ENCODE results near the gene USP21. TPM values are rescaled to one million over a fixed set of nuclear protein-coding genes. Genes with fewer than 3 reads are reported as not detected.

Gene USP21
- polyA plus RNA-seq, 3 donors, result 11.0 to 42.8 (median 11.3) TPM

DNA sequence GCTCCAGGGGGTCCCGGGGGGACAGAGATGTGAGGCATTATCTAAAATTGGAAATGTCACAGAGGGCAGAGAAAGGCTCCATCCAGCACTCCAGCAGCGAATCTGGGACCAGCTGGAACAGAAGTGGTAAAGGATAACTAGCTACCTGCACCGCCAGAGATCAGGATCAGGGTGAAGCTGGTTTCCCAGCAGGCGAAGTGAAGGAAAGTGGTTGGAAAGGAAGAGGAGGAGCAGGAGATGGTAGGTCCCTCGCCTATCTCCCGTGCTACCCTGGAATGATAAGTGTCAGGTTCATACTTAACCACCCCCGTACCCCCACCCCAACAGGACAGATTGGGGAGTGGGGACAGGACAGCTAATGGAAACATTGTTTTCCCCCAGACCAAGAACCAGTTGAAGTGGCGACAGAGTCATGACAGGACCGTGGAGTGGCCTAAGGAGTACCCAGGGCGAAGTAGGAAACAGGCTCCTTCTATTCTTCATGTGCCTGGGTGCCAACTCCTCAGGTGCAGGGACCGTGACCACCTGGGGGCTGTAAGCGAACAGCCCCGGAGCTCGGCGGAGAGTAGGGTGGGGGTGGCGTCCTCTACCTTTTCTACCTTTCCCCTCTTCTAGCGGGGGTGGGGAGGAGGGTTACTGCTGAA, 17.3 kb downstream of the USP21 start:
- H3K27ac Mint-ChIP-seq, result peak overlapping the region; percentile 95 to 100 (median 99)
- no peaks in the 10 kb centered on the region for H3K27me3 Mint-ChIP-seq (ENCODE audit: low read depth in 3 of 3)
- WGBS (ENCODE audit: insufficient coverage), result 52% methylated on average over 6 of the region's 17 CpGs
- no peak for DNase-seq
- intact Hi-C loops (cut with micrococcal nuclease), result no loop called here
- peak overlapping the region; percentile 66 to 95 (median 78) for H3K4me3 ChIP-seq (replicated peaks in 1 of 3; ENCODE audit: low read depth in 2 of 3, low read length in 3 of 3)
- H3K27me3 ChIP-seq (ENCODE audit: control insufficient read depth in 2 of 2, insufficient read depth in 2 of 2, low read length in 2 of 2), result no peaks in the 10 kb centered on the region
- H3K79me2 ChIP-seq (ENCODE audit: insufficient read depth, low read length), result peaks cover 19% of the 10 kb centered on the region
- peak overlapping the region; percentile 83 for H3K9ac ChIP-seq (ENCODE audit: insufficient read depth, low read length, poor library complexity, severe bottlenecking)
- no peaks in the 10 kb centered on the region for H3K9me3 ChIP-seq (replicated peaks in 1 of 2; ENCODE audit: control insufficient read depth in 1 of 2, insufficient read depth in 1 of 2, low read length in 2 of 2)
- peak overlapping the region; percentile 71 to 90 for H3K27ac ChIP-seq (ENCODE audit: low read depth in 1 of 2, low read length in 2 of 2)
- H3K4me3 Mint-ChIP-seq, result peak overlapping the region; percentile 99 to 100
- H3K4me1 Mint-ChIP-seq, result peaks cover 35% of the 10 kb centered on the region
- H2AFZ ChIP-seq (ENCODE audit: insufficient read depth, low read depth, low read length, poor library complexity, severe bottlenecking), result peak overlapping the region; percentile 94
- peaks cover 41 to 44% of the 10 kb centered on the region in 2 donors for H3K36me3 ChIP-seq (replicated peaks in 1 of 2; ENCODE audit: control insufficient read depth in 1 of 2, insufficient read depth in 2 of 2, low read length in 2 of 2)
- no peaks in the 10 kb centered on the region for H3K9me3 Mint-ChIP-seq
- TF ChIP-seq, protein P1, sequence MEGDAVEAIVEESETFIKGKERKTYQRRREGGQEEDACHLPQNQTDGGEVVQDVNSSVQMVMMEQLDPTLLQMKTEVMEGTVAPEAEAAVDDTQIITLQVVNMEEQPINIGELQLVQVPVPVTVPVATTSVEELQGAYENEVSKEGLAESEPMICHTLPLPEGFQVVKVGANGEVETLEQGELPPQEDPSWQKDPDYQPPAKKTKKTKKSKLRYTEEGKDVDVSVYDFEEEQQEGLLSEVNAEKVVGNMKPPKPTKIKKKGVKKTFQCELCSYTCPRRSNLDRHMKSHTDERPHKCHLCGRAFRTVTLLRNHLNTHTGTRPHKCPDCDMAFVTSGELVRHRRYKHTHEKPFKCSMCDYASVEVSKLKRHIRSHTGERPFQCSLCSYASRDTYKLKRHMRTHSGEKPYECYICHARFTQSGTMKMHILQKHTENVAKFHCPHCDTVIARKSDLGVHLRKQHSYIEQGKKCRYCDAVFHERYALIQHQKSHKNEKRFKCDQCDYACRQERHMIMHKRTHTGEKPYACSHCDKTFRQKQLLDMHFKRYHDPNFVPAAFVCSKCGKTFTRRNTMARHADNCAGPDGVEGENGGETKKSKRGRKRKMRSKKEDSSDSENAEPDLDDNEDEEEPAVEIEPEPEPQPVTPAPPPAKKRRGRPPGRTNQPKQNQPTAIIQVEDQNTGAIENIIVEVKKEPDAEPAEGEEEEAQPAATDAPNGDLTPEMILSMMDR (IDR thresholded peaks at IDR 0.05), result no peak
- H3K4me1 ChIP-seq (ENCODE audit: control insufficient read depth in 1 of 2, insufficient read depth in 2 of 2, low read length in 2 of 2), result peaks cover 31 to 37% of the 10 kb centered on the region in 2 donors
- peak overlapping the region; percentile 93 for H3K4me2 ChIP-seq (replicated peaks; ENCODE audit: extremely low read depth, low read length, poor library complexity, severe bottlenecking)
- no peaks in the 10 kb centered on the region for H4K20me1 ChIP-seq (ENCODE audit: insufficient read depth, low read length)
- H3K36me3 Mint-ChIP-seq, result peaks cover 42 to 47% of the 10 kb centered on the region in 2 donors

DNA sequence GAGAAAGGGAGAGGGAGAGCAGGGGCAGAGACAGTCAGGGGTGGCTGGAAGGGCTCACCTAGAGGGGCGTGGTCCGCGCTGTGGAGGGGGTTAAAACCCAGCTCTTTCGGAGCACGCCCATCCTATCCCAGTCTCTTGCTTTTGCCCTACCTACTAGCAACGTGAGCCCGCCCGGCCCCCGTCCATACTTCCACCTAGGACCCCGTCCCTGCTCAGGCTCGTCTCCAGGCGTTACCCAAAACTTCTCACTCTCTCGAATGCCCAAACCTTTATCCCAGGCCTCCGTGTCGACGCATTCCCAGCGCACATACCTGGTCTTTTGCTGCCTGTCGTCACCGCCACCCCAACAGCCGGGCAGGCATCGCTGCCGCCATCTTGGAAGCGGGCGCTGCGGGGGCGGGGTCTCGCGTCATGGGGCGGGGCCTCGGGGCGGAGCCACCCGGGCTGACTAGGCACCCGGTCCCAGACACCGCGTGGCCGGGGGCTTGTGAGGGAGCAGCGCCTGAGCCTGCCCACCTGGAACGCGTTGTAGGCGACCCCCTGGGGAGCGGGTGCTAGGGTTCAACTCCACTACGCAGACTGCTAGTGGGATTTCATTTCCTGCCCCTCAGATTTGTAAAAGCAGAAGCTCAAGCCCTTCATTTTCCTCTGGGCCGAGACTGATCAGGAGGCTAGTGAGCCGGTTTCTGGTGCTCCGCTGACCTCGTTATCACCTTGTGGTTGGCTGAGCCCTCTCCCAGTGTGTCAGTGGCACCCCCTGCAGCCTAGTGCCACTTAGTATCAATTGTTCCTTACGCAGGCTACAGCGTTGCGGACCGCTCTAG, 18.0 kb downstream of the USP21 start, which contains the start of gene B4GALT3:
TSS of gene B4GALT3 (minus strand) at position 396 of the 824 bp plus-strand sequence. CDS start 1,447 bp downstream, outside the sequence.
- H3K4me1 ChIP-seq (ENCODE audit: control insufficient read depth in 1 of 2, insufficient read depth in 2 of 2, low read length in 2 of 2), result peaks cover 38 to 44% of the 10 kb centered on the region in 2 donors
- no peaks in the 10 kb centered on the region for H3K9me3 ChIP-seq (replicated peaks in 1 of 2; ENCODE audit: control insufficient read depth in 1 of 2, insufficient read depth in 1 of 2, low read length in 2 of 2)
- peaks cover 34 to 36% of the 10 kb centered on the region in 2 donors for H3K36me3 ChIP-seq (replicated peaks in 1 of 2; ENCODE audit: control insufficient read depth in 1 of 2, insufficient read depth in 2 of 2, low read length in 2 of 2)
- TF ChIP-seq, protein P1 (IDR thresholded peaks at IDR 0.05), result peak; percentile 19
- no peaks in the 10 kb centered on the region for H3K27me3 Mint-ChIP-seq (ENCODE audit: low read depth in 3 of 3)
- intact Hi-C loops (cut with micrococcal nuclease), result no loop called here
- peak within 1 kb of the TSS; percentile 99 to 100 for H3K4me3 Mint-ChIP-seq
- DNase-seq, result peak; percentile 75 to 77 (median 75)
- H4K20me1 ChIP-seq (ENCODE audit: insufficient read depth, low read length), result no peaks in the 10 kb centered on the region
- no peaks in the 10 kb centered on the region for H3K27me3 ChIP-seq (ENCODE audit: control insufficient read depth in 2 of 2, insufficient read depth in 2 of 2, low read length in 2 of 2)
- H3K27ac ChIP-seq (ENCODE audit: low read depth in 1 of 2, low read length in 2 of 2), result peak within 1 kb of the TSS; percentile 71 to 90
- H3K4me1 Mint-ChIP-seq, result peaks cover 42% of the 10 kb centered on the region
- H3K9me3 Mint-ChIP-seq, result no peaks in the 10 kb centered on the region
- peak within 1 kb of the TSS; percentile 95 to 100 (median 99) for H3K27ac Mint-ChIP-seq
- peak within 1 kb of the TSS; percentile 93 for H3K4me2 ChIP-seq (replicated peaks; ENCODE audit: extremely low read depth, low read length, poor library complexity, severe bottlenecking)
- H3K9ac ChIP-seq (ENCODE audit: insufficient read depth, low read length, poor library complexity, severe bottlenecking), result peak within 1 kb of the TSS; percentile 83
- H3K36me3 Mint-ChIP-seq, result peaks cover 34 to 39% of the 10 kb centered on the region in 2 donors
- H3K4me3 ChIP-seq (replicated peaks in 1 of 3; ENCODE audit: low read depth in 2 of 3, low read length in 3 of 3), result peak within 1 kb of the TSS; percentile 66 to 95 (median 78)
- WGBS (ENCODE audit: insufficient coverage), result 6% methylated on average over 42 of the region's 50 CpGs
- peaks cover 19% of the 10 kb centered on the region for H3K79me2 ChIP-seq (ENCODE audit: insufficient read depth, low read length)
- peak within 1 kb of the TSS; percentile 94 for H2AFZ ChIP-seq (ENCODE audit: insufficient read depth, low read depth, low read length, poor library complexity, severe bottlenecking)

Data from CD14-positive monocyte (primary cell).